HG02678 (cell line): ENCODE measurements around the gene HTR3B.

Source experiments
- ATAC-seq: cut with Tn5 transposase; IDR thresholded peaks from one replicate; pipeline ENCODE4 v1.9.1; 2021; ENCODE audit warnings: mild to moderate bottlenecking, moderate library complexity; ENCODE audit not compliant: unreplicated experiment

The HTR3B gene

GRCh38 chr11:113986351-113987140, 82.0 kb downstream of the HTR3B start:
- ATAC-seq, result no peak

- ATAC-seq, result no peak
Observed at GRCh38 chr11:113989381-113989780, 84.8 kb downstream of the HTR3B start.

- no peak for ATAC-seq
Observed at GRCh38 chr11:113989916-113990315, 85.3 kb downstream of the HTR3B start.

- ATAC-seq, result no peak
Observed at GRCh38 chr11:113991170-113991569, 86.6 kb downstream of the HTR3B start.

GRCh38 chr11:113991718-113992458, 87.3 kb downstream of the HTR3B start:
- no peak for ATAC-seq

- no peak for ATAC-seq
Observed at GRCh38 chr11:113992459-113993110, 88.0 kb downstream of the HTR3B start.

- no peak for ATAC-seq
Observed at GRCh38 chr11:113994077-113994954, 89.7 kb downstream of the HTR3B start.
